ENCODE results near the gene AXL.
"Not testable (repeated sequence)": the region's sequence is repeated elsewhere in the genome, so short reads cannot be mapped to it uniquely, and the experiment has no call there.

AXL gene

DNA sequence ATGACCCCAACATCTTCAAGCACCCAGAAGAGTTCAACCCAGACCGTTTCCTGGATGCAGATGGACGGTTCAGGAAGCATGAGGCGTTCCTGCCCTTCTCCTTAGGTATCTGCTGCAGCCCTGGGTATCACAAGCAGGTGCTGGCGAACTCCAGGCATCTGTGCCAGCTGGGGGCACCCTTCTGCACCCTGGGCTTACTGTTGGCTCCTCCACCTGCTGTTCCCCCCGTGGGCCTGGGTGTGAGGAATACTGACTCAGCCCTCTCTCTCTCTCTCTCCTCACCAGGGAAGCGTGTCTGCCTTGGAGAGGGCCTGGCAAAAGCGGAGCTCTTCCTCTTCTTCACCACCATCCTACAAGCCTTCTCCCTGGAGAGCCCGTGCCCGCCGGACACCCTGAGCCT lies 13.0 kb upstream of the AXL start:
- no peak overlapping the region for H3K4me3 ChIP-seq (ENCODE audit: low read length)
- no peak for DNase-seq (ENCODE audit: low read depth, low spot score)

DNA sequence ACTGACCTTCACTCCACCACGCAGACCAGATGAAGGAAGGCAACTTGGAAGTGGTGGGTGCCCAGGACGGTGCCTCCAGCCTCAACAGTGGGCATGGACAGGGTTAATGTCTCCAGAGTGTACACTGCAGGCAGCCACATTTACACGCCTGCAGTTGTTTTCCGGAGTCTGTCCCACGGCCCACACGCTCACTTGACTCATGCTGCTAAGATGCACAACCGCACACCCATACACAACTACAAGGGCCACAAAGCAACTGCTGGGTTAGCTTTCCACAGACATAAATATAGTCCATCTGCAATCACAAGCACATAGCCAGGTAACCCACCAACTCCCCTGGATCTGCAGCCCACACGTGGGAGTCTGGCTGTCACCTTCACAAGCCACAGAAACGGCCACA lies 12.6 kb upstream of the AXL start:
- no peak for DNase-seq (ENCODE audit: low read depth, low spot score)
- no peak overlapping the region for H3K4me3 ChIP-seq (ENCODE audit: low read length)

DNA sequence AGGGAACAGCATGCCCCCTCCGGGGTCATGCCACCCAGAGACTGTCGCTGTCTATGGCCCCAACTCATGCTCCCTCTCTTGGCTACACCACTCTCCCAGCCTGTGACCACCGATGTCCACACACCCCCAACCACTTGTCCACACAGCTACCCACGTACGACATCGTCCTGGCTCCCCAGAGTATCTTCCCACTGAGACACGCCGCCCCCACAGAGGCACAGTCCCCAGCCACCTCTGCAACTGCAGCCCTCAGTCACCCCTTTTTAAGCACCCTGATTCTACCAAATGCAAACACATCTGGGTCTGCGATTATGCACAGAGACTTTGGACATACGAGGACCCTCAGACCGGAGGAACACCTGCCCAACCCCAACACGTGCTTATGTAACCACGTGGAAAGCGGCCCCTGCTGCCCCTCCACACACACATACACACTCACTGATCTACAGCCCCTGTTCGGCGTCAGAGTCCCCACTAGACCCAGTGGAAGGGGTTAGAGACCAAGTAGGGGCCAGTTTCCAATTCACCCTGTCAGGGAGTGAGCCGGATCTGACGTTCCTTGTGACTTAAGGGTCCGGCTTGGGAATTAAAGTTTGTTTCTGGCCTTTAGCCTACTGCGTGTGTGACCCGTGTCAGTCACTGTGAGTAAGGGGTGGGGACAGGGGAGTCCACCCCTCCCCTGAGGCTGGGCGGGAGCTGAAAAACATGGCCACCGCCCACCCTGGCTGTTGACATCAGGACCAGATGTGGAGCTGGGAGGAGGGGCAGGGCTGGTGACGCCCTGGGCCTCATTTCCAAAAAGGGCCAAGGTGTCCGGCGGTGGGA lies 11.9 kb upstream of the AXL start:
- no peak for DNase-seq (ENCODE audit: low read depth, low spot score)
- no peak overlapping the region for H3K4me3 ChIP-seq (ENCODE audit: low read length)

DNA sequence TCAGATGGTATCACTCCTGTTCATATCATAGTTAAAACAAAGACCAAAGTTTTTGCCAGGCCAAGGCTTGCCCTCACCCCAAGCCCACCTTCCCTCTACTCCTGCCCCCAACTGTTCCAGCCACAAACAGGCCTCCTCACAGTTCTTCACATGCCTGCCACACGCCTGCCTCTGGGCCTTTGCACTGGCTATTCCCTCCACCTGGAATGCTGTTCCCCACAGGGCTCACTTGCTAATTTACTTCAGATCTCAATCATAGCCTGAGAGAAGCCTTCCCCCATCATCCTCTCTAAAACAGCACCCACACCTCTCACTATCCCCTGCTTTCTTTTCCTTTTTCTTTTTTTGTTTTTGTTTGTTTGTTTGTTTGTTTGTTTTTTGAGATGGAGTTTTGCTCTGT lies 4.9 kb upstream of the AXL start:
- no peak for DNase-seq (ENCODE audit: low read depth, low spot score)
- H3K4me3 ChIP-seq (ENCODE audit: low read length), result no peak overlapping the region

DNA sequence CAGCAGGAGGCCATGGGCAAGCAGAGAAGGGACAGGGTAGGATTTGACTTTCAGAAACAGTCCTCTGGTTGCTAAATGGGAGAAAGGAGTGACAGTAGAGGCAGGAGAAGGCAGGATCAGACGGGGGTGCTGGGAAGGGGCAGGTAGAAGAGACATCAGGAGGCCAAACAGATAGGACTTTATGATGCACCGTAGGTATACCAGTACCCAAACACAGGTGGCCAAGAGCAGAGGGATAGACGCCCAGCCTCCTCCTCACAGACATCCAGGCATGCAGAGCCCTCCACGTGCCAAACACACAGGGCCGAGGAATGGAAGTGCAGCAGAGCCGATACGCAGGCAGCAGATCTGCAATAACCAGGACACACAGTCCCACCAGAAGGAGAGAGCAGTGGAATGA lies 1.3 kb upstream of the AXL start:
- DNase-seq (ENCODE audit: low read depth, low spot score), result no peak
- H3K4me3 ChIP-seq (ENCODE audit: low read length), result no peak overlapping the region

DNA sequence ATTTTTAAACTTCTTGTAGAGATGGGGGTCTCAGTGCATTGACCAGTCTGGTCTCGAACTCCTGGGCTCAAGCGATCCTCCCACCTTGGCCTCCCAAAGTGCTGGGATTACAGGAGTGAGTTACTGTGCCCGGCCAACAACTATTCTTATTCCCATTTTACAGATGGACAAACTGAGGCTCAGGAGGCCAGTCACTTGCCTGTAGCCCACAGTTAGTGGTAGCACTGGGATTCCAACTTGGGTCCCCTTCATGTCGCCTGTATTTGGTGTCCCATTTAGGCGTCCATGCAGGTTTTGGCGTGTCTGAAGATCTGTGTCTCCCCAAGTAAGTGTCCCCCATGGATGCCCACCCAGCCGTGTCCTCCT lies 791 bp upstream of the AXL start:
- no peak overlapping the region for H3K4me3 ChIP-seq (ENCODE audit: low read length)
- no peak for DNase-seq (ENCODE audit: low read depth, low spot score)

DNA sequence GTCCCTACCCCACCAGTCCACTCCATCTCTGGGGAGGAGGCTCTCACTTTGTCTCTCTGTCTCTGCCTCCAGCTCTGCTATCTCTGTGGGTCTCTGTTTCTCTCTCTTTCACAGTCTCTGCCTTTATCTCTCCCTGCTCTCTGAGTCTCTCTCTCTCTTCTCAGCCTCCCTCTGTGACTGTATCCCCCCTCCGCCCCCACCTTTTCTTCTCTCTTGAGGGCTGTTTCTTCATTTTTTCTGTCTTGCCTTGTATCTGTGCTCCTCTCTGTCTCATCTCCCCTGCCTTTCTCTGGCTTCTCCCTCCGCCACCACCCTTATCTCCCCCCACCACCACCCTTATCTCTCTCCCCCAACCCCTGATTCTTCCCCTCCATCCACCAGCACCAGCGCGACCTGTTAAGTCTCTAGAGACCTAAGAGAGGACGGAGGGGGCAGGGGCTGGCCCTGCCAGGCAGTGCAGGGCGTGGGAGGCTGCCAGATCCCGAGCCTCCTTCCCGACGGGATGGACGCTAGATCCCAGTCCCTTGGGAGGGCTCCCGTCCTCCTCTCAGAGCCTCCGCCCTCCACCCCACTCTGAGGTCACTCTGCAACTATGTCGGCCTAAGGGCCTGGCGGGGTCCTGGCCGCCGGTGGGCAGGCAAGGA lies 1.0 kb downstream of the AXL start:
- DNase-seq (ENCODE audit: low read depth, low spot score), result no peak

DNA sequence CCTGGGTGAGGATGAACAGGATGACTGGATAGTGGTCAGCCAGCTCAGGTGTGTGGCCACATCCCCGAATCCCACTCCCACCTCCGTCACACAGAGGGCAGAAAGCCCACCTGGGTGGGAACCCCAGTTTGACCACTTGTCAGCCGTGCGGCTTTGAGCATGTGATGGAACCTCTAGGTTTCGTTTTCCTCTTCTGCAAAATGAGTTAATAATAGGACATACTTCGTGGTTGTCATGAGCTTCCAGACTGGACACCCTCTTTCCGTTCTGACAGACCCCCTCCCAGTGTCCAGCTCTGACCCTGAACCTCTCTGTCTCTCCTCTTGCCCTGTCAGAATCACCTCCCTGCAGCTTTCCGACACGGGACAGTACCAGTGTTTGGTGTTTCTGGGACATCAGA lies 1.8 kb downstream of the AXL start:
- DNase-seq (ENCODE audit: low read depth, low spot score), result no peak
- no peak overlapping the region for H3K4me3 ChIP-seq (ENCODE audit: low read length)

More for the DNA sequence above, 1.0 kb downstream of the AXL start:
- H3K4me3 ChIP-seq (ENCODE audit: low read length), result no peak overlapping the region

DNA sequence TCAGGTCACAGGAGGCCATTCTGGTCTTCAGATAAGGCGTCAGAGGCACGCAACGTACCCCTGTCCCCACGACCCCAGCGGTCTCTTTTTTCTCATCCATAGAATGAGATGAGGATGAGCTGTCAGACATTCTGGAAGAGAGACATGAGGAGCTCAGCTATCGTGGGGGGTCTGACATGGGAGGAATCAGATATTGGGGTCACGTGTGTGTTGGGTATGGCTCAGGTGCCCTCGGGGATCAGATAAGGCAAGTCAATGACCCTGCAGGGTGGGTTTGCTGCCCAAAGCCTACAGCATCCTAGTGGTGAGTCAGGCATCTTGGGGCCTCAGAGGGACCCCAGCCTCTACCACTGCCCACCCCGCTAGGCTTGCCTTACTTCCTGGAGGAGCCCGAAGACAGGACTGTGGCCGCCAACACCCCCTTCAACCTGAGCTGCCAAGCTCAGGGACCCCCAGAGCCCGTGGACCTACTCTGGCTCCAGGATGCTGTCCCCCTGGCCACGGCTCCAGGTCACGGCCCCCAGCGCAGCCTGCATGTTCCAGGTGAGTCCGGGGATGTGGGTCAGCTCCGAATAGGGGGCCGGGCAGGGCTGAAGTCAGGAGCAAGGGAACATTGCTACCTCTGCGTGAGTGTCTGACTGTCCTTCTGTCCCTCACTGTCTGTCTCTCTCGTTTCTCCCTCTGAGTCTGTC lies 2.6 kb downstream of the AXL start:
- no peak overlapping the region for H3K4me3 ChIP-seq (ENCODE audit: low read length)
- no peak for DNase-seq (ENCODE audit: low read depth, low spot score)

DNA sequence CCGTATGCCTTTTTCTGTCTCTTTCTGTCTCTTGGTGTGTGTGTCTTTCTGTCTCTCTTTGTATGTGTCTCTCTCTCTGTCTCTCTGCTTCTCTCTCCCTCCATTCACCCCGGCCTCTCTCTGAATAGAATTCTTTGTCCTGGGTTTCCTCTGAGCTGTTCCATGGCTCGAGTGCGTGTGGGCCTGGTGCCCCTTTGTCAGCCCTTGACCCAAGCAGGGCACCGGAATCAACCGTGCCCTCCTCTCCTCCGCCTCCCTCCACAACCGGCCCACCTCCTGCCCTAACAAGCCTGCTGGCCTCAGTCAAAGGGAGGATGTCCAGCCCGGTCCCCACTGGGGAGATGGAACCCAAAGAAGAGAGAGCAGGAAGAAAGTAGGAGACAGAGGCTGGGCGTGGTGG lies 3.2 kb downstream of the AXL start:
- no peak for DNase-seq (ENCODE audit: low read depth, low spot score)
- no peak overlapping the region for H3K4me3 ChIP-seq (ENCODE audit: low read length)

DNA sequence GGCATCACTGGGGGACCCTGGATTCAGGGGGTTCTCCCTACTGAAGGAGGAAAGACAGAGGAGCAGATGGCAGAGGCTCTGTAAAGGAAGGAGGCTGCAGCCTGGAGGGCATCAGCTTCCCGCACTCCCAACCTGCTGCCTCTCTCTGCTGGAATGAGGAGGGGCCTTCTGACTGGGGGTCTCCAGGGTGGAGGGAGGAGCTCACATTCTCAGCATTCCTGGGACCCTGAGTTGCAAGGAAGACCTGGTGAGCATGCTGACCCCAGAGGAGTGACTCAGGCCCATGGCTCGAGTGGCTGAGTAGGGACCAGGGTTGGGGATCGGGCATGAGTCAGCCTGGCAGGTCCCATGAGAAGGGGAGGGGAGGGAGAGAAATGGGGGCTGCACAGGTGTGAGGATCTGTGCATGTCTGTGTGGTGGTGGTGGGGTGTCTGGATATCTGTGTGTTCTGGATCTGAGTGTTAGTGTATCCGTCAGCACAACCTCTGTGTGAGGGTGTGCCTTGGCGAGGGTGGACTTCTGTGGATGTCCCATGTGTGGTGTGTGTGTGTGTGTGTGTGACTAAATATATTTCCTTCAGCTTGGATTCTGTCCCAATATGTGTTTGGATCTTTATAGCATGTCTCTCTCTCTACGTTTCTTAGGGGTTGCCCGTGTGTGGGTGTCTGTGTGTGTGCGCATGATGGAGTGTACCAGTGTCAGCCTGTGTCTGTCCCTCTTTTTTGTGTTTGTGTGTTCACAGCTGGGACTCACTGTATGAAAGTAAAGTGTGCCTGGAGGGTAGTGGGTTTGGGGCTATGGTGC lies 4.6 kb downstream of the AXL start:
- DNase-seq (ENCODE audit: low read depth, low spot score), result no peak
- H3K4me3 ChIP-seq (ENCODE audit: low read length), result no peak overlapping the region

DNA sequence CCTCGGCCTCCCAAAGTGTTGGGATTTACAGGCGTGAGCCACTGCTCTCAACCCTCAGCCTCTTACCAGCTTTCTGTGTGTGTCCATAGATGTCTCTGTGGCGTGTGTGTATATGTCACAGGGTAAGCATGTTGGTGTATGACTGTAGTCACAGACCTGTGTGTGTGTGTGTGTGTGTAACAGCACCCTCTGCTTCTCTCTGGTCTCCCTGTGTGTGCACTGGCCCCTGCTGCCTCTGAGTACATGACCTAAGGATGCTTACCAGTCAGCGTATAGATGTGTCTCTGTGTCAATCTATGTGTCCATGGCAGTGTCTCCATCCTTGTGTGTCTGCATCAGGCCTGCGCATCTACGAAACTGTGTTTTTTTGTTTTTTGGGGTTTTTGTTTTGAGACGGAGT lies 5.6 kb downstream of the AXL start:
- H3K4me3 ChIP-seq (ENCODE audit: low read length), result no peak overlapping the region
- no peak for DNase-seq (ENCODE audit: low read depth, low spot score)

DNA sequence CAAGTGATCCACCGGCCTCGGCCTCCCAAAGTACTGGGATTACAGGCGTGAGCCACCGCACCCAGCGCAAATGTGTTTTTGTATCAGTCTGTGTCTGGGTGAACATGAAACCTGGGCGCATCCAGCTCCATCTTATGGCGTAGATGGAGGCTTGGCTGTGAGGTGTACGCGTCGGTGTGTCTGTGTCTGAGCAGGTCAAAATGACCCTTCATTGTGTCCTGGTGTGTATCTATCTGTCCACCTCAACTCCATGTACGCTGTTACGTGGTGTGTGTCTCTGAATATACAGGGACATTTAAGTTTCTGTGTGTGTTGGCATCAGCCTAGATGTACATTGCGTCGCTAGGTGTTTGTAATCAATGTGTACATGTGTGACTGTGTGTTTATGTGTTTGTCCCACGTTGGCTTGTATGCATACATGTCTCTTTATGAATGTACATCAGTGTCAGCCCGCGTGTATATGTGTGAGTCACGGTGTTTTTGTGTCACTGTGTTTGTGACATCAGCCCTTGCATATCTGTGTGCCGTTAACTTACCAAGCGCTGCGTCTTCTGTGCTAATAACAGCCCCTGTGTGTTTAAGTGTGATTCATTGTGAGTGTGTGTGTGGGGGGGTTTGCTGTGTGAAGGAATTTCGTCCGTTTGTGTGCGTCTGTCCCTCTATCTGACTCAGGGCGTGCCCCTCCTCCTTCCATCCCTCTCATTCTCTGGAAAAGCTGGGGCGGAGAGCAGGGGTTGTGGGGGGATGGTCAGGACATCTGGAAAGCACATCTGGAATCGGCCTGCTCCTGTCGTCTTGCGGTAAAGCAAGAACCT lies 6.4 kb downstream of the AXL start:
- DNase-seq (ENCODE audit: low read depth, low spot score), result no peak
- H3K4me3 ChIP-seq (ENCODE audit: low read length), result no peak overlapping the region

DNA sequence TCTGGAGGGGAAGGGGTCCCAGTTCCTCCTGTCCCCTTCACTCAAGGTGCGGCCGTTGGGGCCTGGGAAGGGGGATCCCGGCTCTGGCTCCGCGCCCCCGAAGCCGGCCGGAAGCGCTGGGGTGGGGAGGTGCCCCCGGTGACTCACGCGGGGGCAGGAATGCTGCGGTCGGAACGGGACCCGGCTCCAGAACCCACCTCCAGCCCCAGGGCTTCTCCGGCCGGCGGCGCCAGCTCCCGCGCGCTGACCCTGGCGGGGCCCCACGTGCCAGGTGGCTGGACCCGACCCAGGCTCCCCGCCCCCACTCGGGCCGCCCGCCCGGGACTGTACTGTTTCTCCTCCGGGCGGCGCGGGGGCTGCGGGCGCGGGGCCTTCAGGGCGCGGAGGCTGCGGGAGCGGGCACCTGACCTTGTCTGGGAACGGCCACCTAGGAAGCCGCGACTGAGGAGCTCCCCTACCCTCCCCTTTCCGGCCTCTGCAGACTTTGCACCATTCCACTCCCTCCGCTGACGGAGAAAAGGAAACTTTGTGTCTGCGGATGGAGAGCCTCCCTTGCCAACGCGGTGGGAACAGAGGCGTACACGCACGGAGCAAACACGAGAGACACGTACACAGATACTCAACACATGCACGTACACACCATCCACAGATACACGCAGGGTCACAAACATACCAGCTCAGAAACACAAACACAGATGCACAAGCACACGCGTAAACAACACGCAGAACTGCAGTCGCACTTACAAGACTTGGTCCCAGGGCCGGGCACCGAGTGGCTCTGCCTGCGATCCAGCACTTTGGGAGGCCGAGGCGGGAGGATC lies 7.2 kb downstream of the AXL start:
- H3K4me3 ChIP-seq (ENCODE audit: low read length), result no peak overlapping the region
- DNase-seq (ENCODE audit: low read depth, low spot score), result no peak

DNA sequence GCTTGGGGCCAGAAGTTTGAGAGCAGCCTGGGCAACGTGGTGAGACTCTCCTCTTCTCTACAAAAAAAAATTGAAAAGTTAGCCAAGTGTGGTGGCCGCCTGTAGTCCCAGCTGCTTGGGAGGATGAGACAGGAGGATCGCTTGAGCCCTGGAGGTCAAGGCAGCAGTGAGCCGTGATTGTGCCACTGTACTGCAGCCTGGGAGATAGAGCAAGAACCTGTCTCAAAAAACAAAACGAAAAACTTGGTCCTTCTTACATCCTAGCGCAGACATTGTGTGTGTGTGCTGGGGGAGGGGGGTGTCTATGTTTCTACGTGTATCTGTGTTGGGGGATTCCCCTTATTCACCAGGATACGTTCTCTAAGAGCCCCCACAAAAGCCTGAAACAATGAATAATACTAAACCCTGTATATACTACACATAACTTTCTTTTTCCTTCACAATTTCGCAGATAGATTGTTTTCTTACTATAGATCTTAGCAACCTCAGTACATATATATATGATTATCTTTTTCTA lies 7.9 kb downstream of the AXL start:
- DNase-seq (ENCODE audit: low read depth, low spot score), result no peak
- H3K4me3 ChIP-seq (ENCODE audit: low read length), result no peak overlapping the region

DNA sequence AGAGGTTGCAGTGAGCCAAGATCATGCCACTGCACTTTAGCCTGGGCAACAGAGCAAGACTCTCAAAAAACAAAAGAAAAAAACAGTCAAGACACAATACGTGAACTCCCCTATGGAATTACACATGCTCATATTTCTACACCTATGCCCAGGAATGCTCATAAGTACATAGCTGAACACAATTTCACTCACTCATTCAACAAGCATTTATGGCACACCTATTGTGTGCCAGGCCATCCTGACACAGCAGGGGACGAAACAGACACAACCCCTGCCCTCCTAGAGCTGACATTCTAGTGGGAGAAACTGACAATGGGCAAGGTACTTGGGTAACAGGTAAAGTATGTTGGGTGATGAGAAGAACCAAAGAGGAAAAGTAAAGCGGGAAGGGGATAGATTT lies 9.5 kb downstream of the AXL start:
- no peak overlapping the region for H3K4me3 ChIP-seq (ENCODE audit: low read length)
- DNase-seq (ENCODE audit: low read depth, low spot score), result no peak

DNA sequence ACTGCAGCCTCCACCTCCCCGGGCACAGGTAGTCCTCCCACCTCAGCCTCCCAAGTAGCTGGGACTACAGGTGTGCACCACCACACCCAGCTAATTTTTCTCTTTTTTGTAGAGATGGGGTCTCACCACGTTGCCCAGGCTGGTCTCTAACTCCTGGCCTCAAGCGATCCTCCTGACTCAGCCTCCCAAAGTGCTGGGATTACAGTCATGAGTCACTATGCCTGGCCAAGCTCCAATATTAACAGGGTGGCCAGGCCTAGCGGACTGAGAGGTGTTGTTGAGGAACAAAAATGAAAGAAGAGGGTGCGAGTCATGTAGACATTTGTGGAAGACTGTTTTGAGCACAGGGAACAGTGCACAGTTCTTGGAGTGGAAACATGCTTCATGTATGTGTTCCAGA lies 10.3 kb downstream of the AXL start:
- not testable (repeated sequence) for H3K4me3 ChIP-seq (ENCODE audit: low read length); DNase-seq (ENCODE audit: low read depth, low spot score)
